GM10847 (cell line): ENCODE data around the gene GPHB5.

Experiments
- POLR2A ChIP-seq: IDR thresholded peaks from 2 replicates; pipeline ENCODE4 v1.6.1; 2011; ENCODE audit not compliant: insufficient read length; ENCODE audit errors: extremely low read depth

Gene GPHB5

GRCh38 chr14:63300854-63301253 lies 17.9 kb downstream of the GPHB5 start:
- TF ChIP-seq POLR2A, result no peak

- no peak for TF ChIP-seq POLR2A
Measured at GRCh38 chr14:63299351-63300110, 19.2 kb downstream of the GPHB5 start.

GRCh38 chr14:63297372-63298063 lies 21.2 kb downstream of the GPHB5 start:
- no peak for TF ChIP-seq POLR2A

- no peak for TF ChIP-seq POLR2A
Measured at GRCh38 chr14:63296060-63296563, 22.6 kb downstream of the GPHB5 start.

GRCh38 chr14:63295231-63295685 lies 23.5 kb downstream of the GPHB5 start:
- no peak for TF ChIP-seq POLR2A

- no peak for TF ChIP-seq POLR2A
Measured at GRCh38 chr14:63292805-63293204, 25.9 kb downstream of the GPHB5 start.

- no peak for TF ChIP-seq POLR2A
Measured at GRCh38 chr14:63290741-63291430, 27.8 kb downstream of the GPHB5 start.

- no peak for TF ChIP-seq POLR2A
Measured at GRCh38 chr14:63288853-63289252, 29.9 kb downstream of the GPHB5 start.

- TF ChIP-seq POLR2A, result no peak
Measured at GRCh38 chr14:63287666-63288483, 30.9 kb downstream of the GPHB5 start.

- no peak for TF ChIP-seq POLR2A
Measured at GRCh38 chr14:63286071-63286470, 32.7 kb downstream of the GPHB5 start.

- no peak for TF ChIP-seq POLR2A
Measured at GRCh38 chr14:63283884-63284248, 34.9 kb downstream of the GPHB5 start.

GRCh38 chr14:63282997-63283883 lies 35.5 kb downstream of the GPHB5 start:
- no peak for TF ChIP-seq POLR2A

- no peak for TF ChIP-seq POLR2A
Measured at GRCh38 chr14:63277591-63278183, 41.0 kb downstream of the GPHB5 start.

- TF ChIP-seq POLR2A, result no peak
Measured at GRCh38 chr14:63276492-63277342, 42.0 kb downstream of the GPHB5 start.
